Measurements from ENCODE around the gene TNFRSF4. TPM values are rescaled to one million over a fixed set of nuclear protein-coding genes. Genes with fewer than 3 reads are reported as not detected.

The TNFRSF4 gene
- total RNA-seq (2022; extraction: Qiagen RNA extraction): 0.06 to 0.15 TPM (median 0.10 TPM) in 4 of 5 replicates, not detected in the other

DNA sequence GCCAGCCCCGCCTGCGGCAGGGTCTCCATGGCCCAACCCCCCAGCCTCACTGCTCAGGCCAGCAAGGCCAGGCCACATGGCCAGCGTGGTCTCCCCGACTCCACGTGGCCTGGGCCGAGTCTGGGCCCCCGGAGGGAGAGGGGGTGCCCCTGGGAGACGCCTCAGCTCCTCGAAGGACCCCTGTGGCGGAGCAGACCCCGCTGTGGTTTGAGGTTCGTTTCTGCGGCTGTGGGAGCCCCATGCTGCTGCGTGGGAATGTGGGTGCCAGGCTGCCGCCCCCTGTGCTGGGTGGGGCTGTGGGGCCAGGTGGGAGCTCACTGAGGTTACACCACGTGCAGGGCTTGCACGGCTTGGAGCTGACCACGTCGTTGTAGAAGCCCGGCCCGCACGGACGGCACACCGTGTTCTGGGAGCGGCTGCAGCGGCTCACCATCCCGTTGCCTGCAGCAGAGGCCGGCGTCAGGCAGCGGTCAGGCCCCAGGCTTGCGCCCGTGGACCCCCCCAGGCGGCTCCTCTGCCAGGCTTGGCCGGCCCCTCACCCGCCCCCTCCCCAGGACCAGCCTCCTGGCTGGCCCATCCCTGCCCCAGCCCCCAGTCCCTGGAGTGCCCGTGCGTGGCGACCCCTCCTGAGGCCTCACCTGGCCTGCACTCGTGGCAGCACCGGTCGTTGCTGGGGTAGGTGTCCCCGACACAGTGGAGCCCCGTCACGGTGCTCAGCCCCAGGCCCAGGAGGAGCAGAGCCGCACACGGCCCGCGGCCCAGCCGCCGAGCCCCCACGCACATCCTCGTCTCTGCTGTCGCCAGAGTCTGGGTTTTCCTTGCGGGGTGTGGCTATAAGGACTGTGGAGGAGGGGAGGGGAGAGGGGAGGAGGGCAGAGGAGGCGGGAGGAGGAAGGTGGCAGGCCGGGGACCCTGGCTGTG lies at the start of gene TNFRSF4:
Gene TNFRSF4, minus strand, starts transcription at position 809 of the 921 bp plus-strand sequence. Its CDS starts 26 bp downstream, at position 783.

DNA sequence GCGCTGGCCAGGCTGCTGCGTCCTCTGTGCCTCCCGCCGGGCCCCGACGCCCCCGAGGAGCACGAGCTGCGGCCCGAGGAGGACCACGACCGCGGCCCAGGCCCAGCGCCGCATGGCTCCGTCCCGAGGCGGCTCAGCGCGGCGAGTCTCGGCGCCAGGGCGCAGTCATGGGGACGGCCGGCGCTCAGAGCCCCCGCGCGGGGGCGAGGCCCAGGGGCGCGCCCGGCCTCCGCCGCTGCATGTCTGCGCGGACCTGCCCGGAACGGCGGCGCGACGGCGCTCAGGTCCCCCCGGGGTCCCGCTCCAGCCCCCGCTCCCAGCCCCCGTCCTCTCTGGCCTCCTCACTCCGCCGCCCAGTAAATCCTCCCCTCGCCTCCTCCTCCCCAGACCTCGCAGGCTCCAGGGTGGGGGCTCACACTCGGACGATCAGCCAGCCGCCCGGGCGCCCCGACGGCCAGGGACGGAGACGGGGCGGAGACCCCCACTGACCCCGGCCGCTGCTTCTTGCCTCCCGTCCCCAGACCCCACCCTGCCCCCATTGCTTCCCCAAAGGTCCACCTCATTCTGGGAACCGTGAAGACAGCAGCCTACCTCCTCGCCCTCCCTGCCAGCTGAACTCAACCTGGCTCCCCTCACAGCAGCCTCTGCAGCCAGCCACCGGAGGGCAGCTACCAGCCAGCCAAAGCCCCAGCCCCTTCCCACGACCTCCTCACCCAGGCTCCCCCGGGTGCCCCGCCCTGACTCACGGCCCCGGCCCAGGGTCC lies 32.8 kb upstream of the TNFRSF4 start, which contains the start of gene C1QTNF12:
Gene C1QTNF12, minus strand, starts transcription at position 146 of the 764 bp plus-strand sequence. Its CDS starts 32 bp downstream, at position 114.

DNA sequence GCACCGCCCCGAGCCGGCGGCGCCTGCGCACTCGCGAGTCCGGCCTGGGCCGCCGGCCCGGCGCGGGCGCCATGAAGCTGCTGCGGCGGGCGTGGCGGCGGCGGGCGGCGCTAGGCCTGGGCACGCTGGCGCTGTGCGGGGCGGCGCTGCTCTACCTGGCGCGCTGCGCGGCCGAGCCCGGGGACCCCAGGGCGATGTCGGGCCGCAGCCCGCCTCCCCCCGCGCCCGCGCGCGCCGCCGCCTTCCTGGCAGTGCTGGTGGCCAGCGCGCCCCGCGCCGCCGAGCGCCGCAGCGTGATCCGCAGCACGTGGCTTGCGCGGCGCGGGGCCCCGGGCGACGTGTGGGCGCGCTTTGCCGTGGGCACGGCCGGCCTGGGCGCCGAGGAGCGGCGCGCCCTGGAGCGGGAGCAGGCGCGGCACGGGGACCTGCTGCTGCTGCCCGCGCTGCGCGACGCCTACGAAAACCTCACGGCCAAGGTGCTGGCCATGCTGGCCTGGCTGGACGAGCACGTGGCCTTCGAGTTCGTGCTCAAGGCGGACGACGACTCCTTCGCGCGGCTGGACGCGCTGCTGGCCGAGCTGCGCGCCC lies 18.3 kb upstream of the TNFRSF4 start, which contains the start of gene B3GALT6:
Gene B3GALT6, plus strand, starts transcription at position 30 of the 588 bp plus-strand sequence. Its CDS starts 42 bp downstream, at position 72.

DNA sequence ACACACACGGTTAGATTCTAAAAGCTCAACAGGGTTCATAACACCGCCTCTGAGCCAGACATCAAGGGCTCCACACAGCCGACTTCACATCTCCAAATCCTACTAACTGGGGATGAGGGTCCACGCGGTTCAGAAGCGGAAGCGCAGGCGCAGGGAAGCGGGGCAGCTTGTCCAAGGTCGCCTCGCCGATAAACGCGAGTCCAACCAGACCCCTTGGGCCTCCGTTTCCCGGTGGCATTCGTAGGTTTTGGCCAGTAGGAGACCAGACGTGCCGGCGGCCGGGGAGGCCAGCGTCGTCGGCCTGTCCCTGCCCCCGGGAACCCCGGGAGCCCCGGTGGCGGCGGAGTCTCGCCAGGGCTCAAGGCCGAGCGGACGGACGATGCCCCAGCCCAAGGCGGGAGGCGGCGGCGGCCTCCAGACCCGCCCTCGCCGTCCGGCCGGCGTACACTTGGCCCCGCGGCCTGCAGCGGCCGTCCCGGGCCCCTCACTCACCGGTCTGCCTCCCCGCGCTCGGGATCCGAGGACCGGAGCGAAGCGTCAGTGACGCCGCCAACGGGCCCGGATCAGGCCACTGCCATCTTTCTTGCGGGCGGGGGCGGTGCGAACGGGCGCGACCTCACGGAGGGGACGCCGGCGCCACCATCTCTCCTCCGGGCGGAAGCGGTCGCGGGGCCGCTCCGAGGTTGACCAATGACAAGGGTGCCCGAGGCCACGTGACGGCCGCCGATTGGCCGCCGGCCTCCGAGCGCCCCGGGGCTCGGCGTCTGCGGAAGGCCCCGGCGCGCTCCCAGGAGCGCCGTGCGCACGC lies 17.7 kb upstream of the TNFRSF4 start, which contains the start of gene SDF4:
Gene SDF4, minus strand, starts transcription at position 602 of the 808 bp plus-strand sequence. CDS start 3,229 bp downstream, outside the sequence.

GRCh38 chr1:1206376-1206965 lies 7.5 kb downstream of the TNFRSF4 start, which contains the start of gene TNFRSF18:
TNFRSF18 (minus strand) TSS chr1:1206592; CDS start chr1:1206571, 21 bp downstream.

GRCh38 chr1:1173793-1174415 lies 40.0 kb downstream of the TNFRSF4 start, which contains the start of gene TTLL10:
TTLL10 (plus strand) TSS chr1:1173880; CDS start chr1:1179216, 5,336 bp downstream.

Other genes starting within 250 kb of the TNFRSF4 start
- gene PLEKHN1, start 247.7 kb downstream of the TNFRSF4 start, total RNA-seq (2022; extraction: Qiagen RNA extraction): 2.3 to 5.0 TPM (median 4.3 TPM) in 5 replicates
- 0.06 to 0.17 TPM (median 0.15 TPM) in 4 of 5 replicates, not detected in the other for gene PERM1, start 232.1 kb downstream of the TNFRSF4 start, total RNA-seq (2022; extraction: Qiagen RNA extraction)
- 21.4 to 44.8 TPM (median 36.2 TPM) in 5 replicates for gene HES4, start 214.1 kb downstream of the TNFRSF4 start, total RNA-seq (2022; extraction: Qiagen RNA extraction)
- 12.2 to 17.4 TPM (median 15.9 TPM) in 5 replicates for gene ISG15, start 200.7 kb downstream of the TNFRSF4 start, total RNA-seq (2022; extraction: Qiagen RNA extraction)
- 56.7 to 117 TPM (median 107 TPM) in 5 replicates for gene AGRN, start 194.0 kb downstream of the TNFRSF4 start, total RNA-seq (2022; extraction: Qiagen RNA extraction)
- 0.13 to 0.20 TPM (median 0.18 TPM) in 5 replicates for gene RNF223, start 139.8 kb downstream of the TNFRSF4 start, total RNA-seq (2022; extraction: Qiagen RNA extraction)
- gene C1orf159, start 98.1 kb downstream of the TNFRSF4 start, total RNA-seq (2022; extraction: Qiagen RNA extraction): 8.5 to 13.5 TPM (median 12.3 TPM) in 5 replicates
- 0.03 TPM in 1 of 5 replicates, not detected in the others for gene TTLL10, start 40.3 kb downstream of the TNFRSF4 start, total RNA-seq (2022; extraction: Qiagen RNA extraction)
- gene TNFRSF18, start 7.6 kb downstream of the TNFRSF4 start, total RNA-seq (2022; extraction: Qiagen RNA extraction): 0.07 TPM in 1 of 5 replicates, not detected in the others
- gene SDF4, start 17.8 kb upstream of the TNFRSF4 start, total RNA-seq (2022; extraction: Qiagen RNA extraction): 92.5 to 135 TPM (median 132 TPM) in 5 replicates
- gene B3GALT6, start 18.1 kb upstream of the TNFRSF4 start, total RNA-seq (2022; extraction: Qiagen RNA extraction): 10.7 to 17.9 TPM (median 16.5 TPM) in 5 replicates
- 0.70 to 2.4 TPM (median 1.5 TPM) in 5 replicates for gene C1QTNF12, start 32.6 kb upstream of the TNFRSF4 start, total RNA-seq (2022; extraction: Qiagen RNA extraction)
- gene UBE2J2, start 59.7 kb upstream of the TNFRSF4 start, total RNA-seq (2022; extraction: Qiagen RNA extraction): 37.3 to 49.1 TPM (median 46.4 TPM) in 5 replicates
- gene SCNN1D, start 66.3 kb upstream of the TNFRSF4 start, total RNA-seq (2022; extraction: Qiagen RNA extraction): 0.89 to 1.4 TPM (median 1.1 TPM) in 5 replicates
- gene ACAP3, start 93.8 kb upstream of the TNFRSF4 start, total RNA-seq (2022; extraction: Qiagen RNA extraction): 5.8 to 17.5 TPM (median 13.1 TPM) in 5 replicates
- gene PUSL1, start 94.4 kb upstream of the TNFRSF4 start, total RNA-seq (2022; extraction: Qiagen RNA extraction): 12.1 to 23.7 TPM (median 21.1 TPM) in 5 replicates
- 45.7 to 59.9 TPM (median 58.4 TPM) in 5 replicates for gene INTS11, start 110.5 kb upstream of the TNFRSF4 start, total RNA-seq (2022; extraction: Qiagen RNA extraction)
- 16.0 to 25.5 TPM (median 24.1 TPM) in 5 replicates for gene CPTP, start 110.6 kb upstream of the TNFRSF4 start, total RNA-seq (2022; extraction: Qiagen RNA extraction)
- 0.12 to 0.21 TPM (median 0.17 TPM) in 5 replicates for gene TAS1R3, start 117.1 kb upstream of the TNFRSF4 start, total RNA-seq (2022; extraction: Qiagen RNA extraction)
- 35.7 to 69.6 TPM (median 67.1 TPM) in 5 replicates for gene DVL1, start 135.3 kb upstream of the TNFRSF4 start, total RNA-seq (2022; extraction: Qiagen RNA extraction)
- gene MXRA8, start 144.4 kb upstream of the TNFRSF4 start, total RNA-seq (2022; extraction: Qiagen RNA extraction): 0.07 to 0.29 TPM (median 0.12 TPM) in 4 of 5 replicates, not detected in the other
- 116 to 165 TPM (median 153 TPM) in 5 replicates for gene AURKAIP1, start 161.1 kb upstream of the TNFRSF4 start, total RNA-seq (2022; extraction: Qiagen RNA extraction)
- 29.8 to 55.4 TPM (median 47.5 TPM) in 5 replicates for gene CCNL2, start 185.2 kb upstream of the TNFRSF4 start, total RNA-seq (2022; extraction: Qiagen RNA extraction)
- gene MRPL20, start 193.1 kb upstream of the TNFRSF4 start, total RNA-seq (2022; extraction: Qiagen RNA extraction): 122 to 160 TPM (median 123 TPM) in 5 replicates
- gene ANKRD65, start 207.1 kb upstream of the TNFRSF4 start, total RNA-seq (2022; extraction: Qiagen RNA extraction): 0.05 TPM in 1 of 5 replicates, not detected in the others
- 4.2 to 13.3 TPM (median 12.5 TPM) in 5 replicates for gene VWA1, start 221.5 kb upstream of the TNFRSF4 start, total RNA-seq (2022; extraction: Qiagen RNA extraction)
- not detected in 5 replicates for gene ATAD3C, start 235.5 kb upstream of the TNFRSF4 start, total RNA-seq (2022; extraction: Qiagen RNA extraction)